ENCODE data around the gene NKIRAS1. TPM values are rescaled to one million over a fixed set of nuclear protein-coding genes. Genes with fewer than 3 reads are reported as not detected.

The NKIRAS1 gene
- 10 to 100 TPM; 17.5 to 22.2 (median 19.7) TPM for total RNA-seq

DNA sequence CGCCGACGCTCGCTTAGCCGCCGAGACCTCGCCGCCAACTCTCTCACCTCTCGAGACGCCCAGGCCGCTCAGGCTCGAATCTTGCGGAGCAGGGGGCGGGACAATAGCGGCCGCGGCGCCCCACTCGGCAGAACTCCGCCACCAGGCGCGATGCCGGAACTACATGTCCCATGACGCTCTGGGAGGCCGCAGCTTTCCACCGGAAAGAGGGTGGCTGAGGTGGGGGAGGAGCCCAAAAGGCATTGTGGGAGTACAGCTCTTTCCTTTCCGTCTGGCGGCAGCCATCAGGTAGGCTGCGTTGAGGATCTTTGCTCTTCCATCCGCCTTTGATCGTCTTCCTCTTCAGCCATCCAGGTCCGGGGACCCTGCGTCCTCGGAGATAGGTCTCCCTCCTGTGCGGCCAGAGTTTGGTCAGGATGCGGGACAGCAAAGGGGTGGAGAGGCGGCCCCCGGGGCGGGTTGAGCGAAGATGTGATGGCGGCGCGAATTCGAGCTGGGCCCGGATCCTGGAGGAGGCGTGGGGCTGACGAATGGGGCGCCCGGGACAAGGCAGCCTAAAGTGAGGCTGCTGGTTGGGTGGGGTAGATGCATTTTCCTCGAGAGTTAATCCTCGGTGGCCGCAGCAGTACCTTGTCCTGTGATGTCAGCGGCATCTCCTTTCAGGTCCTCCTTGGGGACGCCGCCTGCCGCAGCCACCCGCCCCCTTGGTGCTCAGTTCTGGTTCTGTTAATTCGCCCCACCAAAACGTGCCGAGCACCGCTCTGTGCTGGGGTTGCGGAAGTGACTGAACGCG, at the start of gene NKIRAS1, which contains the start of gene RPL15:
TSS of gene NKIRAS1 (minus strand) at position 105 of the 793 bp plus-strand sequence. CDS start 6,086 bp downstream, outside the sequence.
TSS of gene RPL15 (plus strand) at position 247 of the 793 bp plus-strand sequence. CDS start 728 bp downstream, outside the sequence.
- TF ChIP-seq POLR2A (IDR thresholded peaks at IDR 0.05): peak; percentile 93 to 98
- TF ChIP-seq, protein P1, sequence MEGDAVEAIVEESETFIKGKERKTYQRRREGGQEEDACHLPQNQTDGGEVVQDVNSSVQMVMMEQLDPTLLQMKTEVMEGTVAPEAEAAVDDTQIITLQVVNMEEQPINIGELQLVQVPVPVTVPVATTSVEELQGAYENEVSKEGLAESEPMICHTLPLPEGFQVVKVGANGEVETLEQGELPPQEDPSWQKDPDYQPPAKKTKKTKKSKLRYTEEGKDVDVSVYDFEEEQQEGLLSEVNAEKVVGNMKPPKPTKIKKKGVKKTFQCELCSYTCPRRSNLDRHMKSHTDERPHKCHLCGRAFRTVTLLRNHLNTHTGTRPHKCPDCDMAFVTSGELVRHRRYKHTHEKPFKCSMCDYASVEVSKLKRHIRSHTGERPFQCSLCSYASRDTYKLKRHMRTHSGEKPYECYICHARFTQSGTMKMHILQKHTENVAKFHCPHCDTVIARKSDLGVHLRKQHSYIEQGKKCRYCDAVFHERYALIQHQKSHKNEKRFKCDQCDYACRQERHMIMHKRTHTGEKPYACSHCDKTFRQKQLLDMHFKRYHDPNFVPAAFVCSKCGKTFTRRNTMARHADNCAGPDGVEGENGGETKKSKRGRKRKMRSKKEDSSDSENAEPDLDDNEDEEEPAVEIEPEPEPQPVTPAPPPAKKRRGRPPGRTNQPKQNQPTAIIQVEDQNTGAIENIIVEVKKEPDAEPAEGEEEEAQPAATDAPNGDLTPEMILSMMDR (IDR thresholded peaks at IDR 0.05): peak in 5 of 6 experiments; percentile 49 to 82 (median 60)
- H3K4me1 ChIP-seq: peaks cover 27 to 34% of the 10 kb centered on the region in 2 donors
- WGBS, 2 donors: 0 to 1% methylated on average over 31 to 53 of the region's 64 CpGs

DNA sequence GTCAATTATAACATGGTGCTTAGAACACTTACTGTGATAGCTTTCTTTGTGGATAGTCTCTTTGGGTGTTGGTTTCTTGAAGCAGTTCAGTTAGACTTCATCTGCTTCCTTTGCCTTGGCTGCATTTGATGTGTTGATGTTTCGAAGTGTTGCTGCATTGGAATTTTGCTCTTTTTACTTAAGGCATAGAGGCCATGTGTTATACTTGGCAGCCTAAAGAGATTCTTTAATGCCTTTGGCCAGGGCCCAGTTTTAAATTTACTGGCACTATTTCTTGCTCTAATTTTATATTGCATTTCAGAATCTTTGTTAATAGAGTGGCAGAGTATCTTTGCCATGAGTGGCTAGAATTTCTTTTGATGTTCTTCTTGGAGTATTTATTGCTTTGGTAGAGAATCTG, 49.5 kb upstream of the NKIRAS1 start:
- no peaks in the 10 kb centered on the region for H3K27me3 ChIP-seq
- TF ChIP-seq, protein P1 (IDR thresholded peaks at IDR 0.05): no peak
- TF ChIP-seq POLR2A (IDR thresholded peaks at IDR 0.05): no peak
- no peaks in the 10 kb centered on the region for H3K9me3 ChIP-seq
- peaks cover 6 to 15% of the 10 kb centered on the region in 2 donors for H3K4me1 ChIP-seq
- peaks cover 19 to 38% of the 10 kb centered on the region in 2 donors for H3K36me3 ChIP-seq
- no peak overlapping the region for H3K27ac ChIP-seq
- intact Hi-C loops (cut with DNase I): no loop called here
- no peak overlapping the region for H3K4me3 ChIP-seq (replicated peaks in 1 of 3)
- 92 to 93% methylated on average over 1 of the region's 1 CpG for WGBS, 2 donors
- DNase-seq: no peak

More for the DNA sequence above, at the start of gene NKIRAS1, which contains the start of gene RPL15:
- DNase-seq: peak; percentile 98 to 99
- Histone ChIP-seq H3K27ac (peak within 1 kb of the TSS; percentile 94 to 98 (median 96)), H3K36me3 (peaks cover 16 to 18% of the 10 kb centered on the region in 2 donors), H3K9me3 (no peaks in the 10 kb centered on the region), H3K27me3 (no peaks in the 10 kb centered on the region), H3K4me3 (replicated peaks in 1 of 3) (peak within 1 kb of the TSS; percentile 73 to 90 (median 75))
- intact Hi-C loops (cut with DNase I): loop anchor here (2.0 kb wide), 1 partner anchor 30 kb away; no protein-coding TSS in a partner anchor

DNA sequence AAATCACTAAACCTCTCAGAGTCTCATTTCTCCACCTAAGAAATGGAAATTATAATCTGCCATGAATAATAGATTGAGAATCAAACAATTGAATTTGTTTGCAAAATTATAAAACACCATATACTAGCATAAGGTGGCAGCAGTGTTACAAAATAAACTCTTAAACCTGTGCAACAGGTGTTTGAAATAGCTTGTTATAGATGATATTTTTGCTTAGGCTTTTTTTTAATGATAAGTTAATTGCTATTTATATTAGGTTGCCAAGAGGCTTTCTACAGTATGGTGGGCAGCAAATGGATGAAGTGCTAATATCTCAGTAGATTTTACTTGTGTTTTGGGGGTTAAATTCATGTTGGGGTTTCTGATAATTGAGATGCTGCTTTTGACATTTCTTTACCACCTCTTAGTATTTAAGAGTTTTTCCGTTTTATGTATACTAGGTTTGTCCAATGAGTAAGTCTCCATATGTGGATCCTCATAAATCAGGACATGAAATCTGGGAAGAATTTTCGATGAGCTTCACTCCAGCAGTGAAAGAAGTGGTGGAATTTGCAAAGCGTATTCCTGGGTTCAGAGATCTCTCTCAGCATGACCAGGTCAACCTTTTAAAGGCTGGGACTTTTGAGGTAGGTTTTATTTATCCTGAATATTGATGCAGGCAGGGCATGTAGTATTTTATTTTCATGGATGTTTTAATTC, 47.9 kb upstream of the NKIRAS1 start:
- 96% methylated on average over 3 of the region's 3 CpGs for WGBS, 2 donors
- Histone ChIP-seq H3K4me1 (peaks cover 6 to 15% of the 10 kb centered on the region in 2 donors), H3K9me3 (no peaks in the 10 kb centered on the region), H3K36me3 (peaks cover 21 to 45% of the 10 kb centered on the region in 2 donors), H3K27ac (no peak overlapping the region), H3K27me3 (no peaks in the 10 kb centered on the region), H3K4me3 (replicated peaks in 1 of 3) (no peak overlapping the region)
- no peak for DNase-seq
- intact Hi-C loops (cut with DNase I): no loop called here
- TF ChIP-seq, protein P1 (IDR thresholded peaks at IDR 0.05): no peak
- TF ChIP-seq POLR2A (IDR thresholded peaks at IDR 0.05): no peak

DNA sequence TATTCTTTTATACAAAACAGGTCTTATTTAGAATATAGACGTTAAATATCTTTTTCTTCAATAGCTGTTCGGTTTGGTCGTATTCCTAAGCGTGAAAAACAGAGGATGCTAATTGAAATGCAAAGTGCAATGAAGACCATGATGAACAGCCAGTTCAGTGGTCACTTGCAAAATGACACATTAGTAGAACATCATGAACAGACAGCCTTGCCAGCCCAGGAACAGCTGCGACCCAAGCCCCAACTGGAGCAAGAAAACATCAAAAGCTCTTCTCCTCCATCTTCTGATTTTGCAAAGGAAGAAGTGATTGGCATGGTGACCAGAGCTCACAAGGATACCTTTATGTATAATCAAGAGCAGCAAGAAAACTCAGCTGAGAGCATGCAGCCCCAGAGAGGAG, 45.1 kb upstream of the NKIRAS1 start:
- no peaks in the 10 kb centered on the region for H3K9me3 ChIP-seq
- H3K4me1 ChIP-seq: peaks cover 0 to 10% of the 10 kb centered on the region in 2 donors
- no peak overlapping the region for H3K4me3 ChIP-seq (replicated peaks in 1 of 3)
- DNase-seq: no peak
- TF ChIP-seq, protein P1 (IDR thresholded peaks at IDR 0.05): no peak
- no peak for TF ChIP-seq POLR2A (IDR thresholded peaks at IDR 0.05)
- no peak overlapping the region for H3K27ac ChIP-seq
- H3K36me3 ChIP-seq: peaks cover 20 to 37% of the 10 kb centered on the region in 2 donors
- no peaks in the 10 kb centered on the region for H3K27me3 ChIP-seq
- 97 to 99% methylated on average over 5 of the region's 5 CpGs for WGBS, 2 donors
- intact Hi-C loops (cut with DNase I): no loop called here

Measured in thyroid gland (tissue), 4 donors.